Measurements from ENCODE around the gene XAB2. TPM values are rescaled to one million over a fixed set of nuclear protein-coding genes. Genes with fewer than 3 reads are reported as not detected.

Gene XAB2
- 47.0 and 47.8 TPM in 2 replicates for total RNA-seq
- long read RNA-seq, transcript XAB2-201 (19 exons, 2,667 nt): major isoform, 13 of 17 reads
- long read RNA-seq, partial matches to known transcripts: 4 of 17 reads
- long read RNA-seq, other reads (novel, unspliced or antisense): 0 of 17 reads

DNA sequence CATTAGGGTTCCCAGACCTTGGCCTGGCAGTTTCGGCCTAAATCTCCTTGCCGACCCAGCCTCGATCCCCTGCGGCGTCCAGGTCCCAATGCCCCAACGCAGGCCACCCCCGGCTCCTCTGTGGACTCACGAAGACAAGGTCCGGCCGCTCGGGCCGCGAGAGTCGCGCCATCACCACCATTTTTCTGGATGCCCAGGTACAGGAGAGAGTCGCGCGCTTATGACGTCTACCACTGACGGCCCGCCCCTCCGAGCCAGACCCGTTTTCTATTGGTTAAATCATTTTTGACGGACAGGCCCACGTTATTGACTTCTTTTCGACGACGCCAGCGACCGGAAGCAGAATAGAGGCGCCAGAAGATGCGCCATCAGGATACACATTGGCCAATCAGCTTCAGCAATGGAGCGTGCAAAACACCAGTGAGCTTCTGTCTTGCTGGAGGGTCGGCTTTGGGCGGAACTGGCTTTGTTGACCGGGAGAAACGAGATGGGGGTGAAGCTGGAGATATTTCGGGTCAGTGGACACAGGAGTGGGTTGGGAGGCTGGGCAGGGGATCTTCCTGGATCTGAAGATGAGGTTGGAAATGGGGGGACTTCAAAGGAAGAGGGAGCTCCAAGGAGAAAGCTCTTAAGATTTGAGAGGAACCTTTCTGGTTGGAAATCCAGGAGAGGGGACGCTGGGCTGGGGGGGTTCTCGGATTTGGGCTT, at the start of gene XAB2, which contains the start of gene PET100:
TSS of gene XAB2 (minus strand) at position 199 of the 708 bp plus-strand sequence. CDS start at position 181, 18 bp downstream.
TSS of gene PET100 (plus strand) at position 447 of the 708 bp plus-strand sequence. CDS start at position 488, 41 bp downstream.
- peak within 1 kb of the TSS; percentile 99 for H3K27ac Mint-ChIP-seq (ENCODE audit: unreplicated experiment)
- H3K9me3 Mint-ChIP-seq: no peaks in the 10 kb centered on the region
- peaks cover 27% of the 10 kb centered on the region for H3K4me1 Mint-ChIP-seq
- H3K36me3 Mint-ChIP-seq (ENCODE audit: low read depth): peaks cover 7% of the 10 kb centered on the region
- TF ChIP-seq, protein P1, sequence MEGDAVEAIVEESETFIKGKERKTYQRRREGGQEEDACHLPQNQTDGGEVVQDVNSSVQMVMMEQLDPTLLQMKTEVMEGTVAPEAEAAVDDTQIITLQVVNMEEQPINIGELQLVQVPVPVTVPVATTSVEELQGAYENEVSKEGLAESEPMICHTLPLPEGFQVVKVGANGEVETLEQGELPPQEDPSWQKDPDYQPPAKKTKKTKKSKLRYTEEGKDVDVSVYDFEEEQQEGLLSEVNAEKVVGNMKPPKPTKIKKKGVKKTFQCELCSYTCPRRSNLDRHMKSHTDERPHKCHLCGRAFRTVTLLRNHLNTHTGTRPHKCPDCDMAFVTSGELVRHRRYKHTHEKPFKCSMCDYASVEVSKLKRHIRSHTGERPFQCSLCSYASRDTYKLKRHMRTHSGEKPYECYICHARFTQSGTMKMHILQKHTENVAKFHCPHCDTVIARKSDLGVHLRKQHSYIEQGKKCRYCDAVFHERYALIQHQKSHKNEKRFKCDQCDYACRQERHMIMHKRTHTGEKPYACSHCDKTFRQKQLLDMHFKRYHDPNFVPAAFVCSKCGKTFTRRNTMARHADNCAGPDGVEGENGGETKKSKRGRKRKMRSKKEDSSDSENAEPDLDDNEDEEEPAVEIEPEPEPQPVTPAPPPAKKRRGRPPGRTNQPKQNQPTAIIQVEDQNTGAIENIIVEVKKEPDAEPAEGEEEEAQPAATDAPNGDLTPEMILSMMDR (conservative IDR thresholded peaks at IDR 0.05): no peak
- peaks cover 10% of the 10 kb centered on the region for H3K27me3 Mint-ChIP-seq (ENCODE audit: low read depth)
- peak within 1 kb of the TSS; percentile 99 for H3K4me3 Mint-ChIP-seq
- DNase-seq (ENCODE audit: low read depth, low spot score): peak; percentile 92

DNA sequence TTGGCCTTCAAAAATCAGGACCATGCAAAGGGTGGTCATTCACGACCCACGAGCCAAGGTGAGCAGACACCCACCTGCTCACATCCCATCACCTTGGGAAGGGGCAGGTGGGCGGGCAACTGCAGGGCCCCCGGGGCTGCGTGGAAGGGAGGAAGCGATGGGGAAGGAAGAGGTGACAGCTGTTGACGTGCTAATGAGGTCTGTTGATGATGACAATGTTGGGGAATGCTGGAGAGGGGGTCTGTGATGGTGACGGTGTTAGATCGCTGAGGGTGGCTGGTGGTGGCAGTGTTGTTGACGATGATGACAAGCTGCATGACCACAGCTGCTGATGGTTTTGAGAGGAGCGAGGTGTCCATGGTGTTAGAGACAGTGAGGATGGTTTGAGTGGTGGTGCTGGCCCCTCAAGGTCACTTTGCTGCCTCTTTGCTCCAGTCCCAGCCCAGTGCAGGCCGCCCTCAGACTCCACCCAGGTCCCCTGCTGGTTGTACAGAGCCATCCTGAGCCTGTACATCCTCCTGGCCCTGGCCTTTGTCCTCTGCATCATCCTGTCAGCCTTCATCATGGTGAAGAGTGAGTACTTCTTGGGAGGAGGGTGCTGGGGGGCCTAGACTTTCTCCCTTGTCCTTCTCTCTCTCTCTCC, 48.4 kb upstream of the XAB2 start:
- Mint-ChIP-seq H3K4me3 (peak overlapping the region; percentile 41), H3K27me3 (ENCODE audit: low read depth) (peaks cover 62% of the 10 kb centered on the region), H3K36me3 (ENCODE audit: low read depth) (no peaks in the 10 kb centered on the region), H3K4me1 (peaks cover 4% of the 10 kb centered on the region), H3K9me3 (peaks cover 3% of the 10 kb centered on the region), H3K27ac (ENCODE audit: unreplicated experiment) (no peak overlapping the region)
- no peak for DNase-seq (ENCODE audit: low read depth, low spot score)
- TF ChIP-seq, protein P1 (conservative IDR thresholded peaks at IDR 0.05): no peak

DNA sequence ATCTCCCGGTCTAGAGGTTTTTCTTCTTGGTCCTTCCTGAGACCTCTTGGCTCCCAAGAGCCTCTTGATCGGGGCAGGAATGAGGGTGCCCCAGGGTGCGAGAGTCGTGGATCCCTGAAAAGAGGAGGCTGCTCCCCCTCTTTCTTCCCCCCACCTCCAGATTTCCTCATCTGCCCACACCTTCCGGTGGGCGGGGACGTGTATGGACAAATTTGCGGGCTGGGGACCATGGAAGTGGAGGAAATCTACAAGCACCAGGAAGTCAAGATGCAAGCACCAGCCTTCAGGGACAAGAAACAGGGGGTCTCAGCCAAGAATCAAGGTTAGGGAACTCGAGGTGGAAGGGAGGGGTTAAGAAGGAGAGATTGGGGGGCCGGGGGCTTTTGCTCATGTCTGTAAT, 47.5 kb upstream of the XAB2 start, which contains the start of gene MCEMP1:
TSS of gene MCEMP1 (plus strand) at position 237 of the 400 bp plus-strand sequence. CDS start at position 268, 31 bp downstream.
- Mint-ChIP-seq H3K36me3 (ENCODE audit: low read depth) (no peaks in the 10 kb centered on the region), H3K27ac (ENCODE audit: unreplicated experiment) (no peak within 1 kb of the TSS), H3K9me3 (peaks cover 3% of the 10 kb centered on the region), H3K4me1 (peaks cover 3% of the 10 kb centered on the region), H3K4me3 (peak within 1 kb of the TSS; percentile 41), H3K27me3 (ENCODE audit: low read depth) (peaks cover 70% of the 10 kb centered on the region)
- no peak for DNase-seq (ENCODE audit: low read depth, low spot score)
- TF ChIP-seq, protein P1 (conservative IDR thresholded peaks at IDR 0.05): no peak

DNA sequence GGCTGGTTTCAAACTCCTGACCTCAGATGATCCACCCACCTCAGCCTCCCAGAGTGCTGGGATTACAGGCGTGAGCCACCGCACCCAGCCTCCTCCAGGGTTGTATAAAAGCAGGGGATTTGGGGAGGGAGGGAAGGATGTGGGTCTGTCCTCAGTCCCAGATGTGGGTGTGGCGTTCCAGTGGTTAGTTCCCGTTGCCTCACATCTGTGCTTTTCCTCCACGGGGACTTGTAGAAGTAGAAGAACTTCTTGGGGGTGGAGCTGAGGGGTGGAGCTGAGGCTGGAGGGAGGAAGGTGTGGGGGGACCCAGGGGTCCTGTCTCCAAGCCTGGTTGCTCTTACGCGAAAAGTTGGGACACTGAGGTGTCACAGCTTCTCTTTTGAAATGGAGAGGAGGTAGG, 47.0 kb upstream of the XAB2 start:
- TF ChIP-seq, protein P1 (conservative IDR thresholded peaks at IDR 0.05): no peak
- Mint-ChIP-seq H3K4me1 (no peaks in the 10 kb centered on the region), H3K27me3 (ENCODE audit: low read depth) (peaks cover 75% of the 10 kb centered on the region), H3K4me3 (no peak overlapping the region), H3K9me3 (peaks cover 3% of the 10 kb centered on the region), H3K27ac (ENCODE audit: unreplicated experiment) (no peak overlapping the region), H3K36me3 (ENCODE audit: low read depth) (no peaks in the 10 kb centered on the region)
- no peak for DNase-seq (ENCODE audit: low read depth, low spot score)

DNA sequence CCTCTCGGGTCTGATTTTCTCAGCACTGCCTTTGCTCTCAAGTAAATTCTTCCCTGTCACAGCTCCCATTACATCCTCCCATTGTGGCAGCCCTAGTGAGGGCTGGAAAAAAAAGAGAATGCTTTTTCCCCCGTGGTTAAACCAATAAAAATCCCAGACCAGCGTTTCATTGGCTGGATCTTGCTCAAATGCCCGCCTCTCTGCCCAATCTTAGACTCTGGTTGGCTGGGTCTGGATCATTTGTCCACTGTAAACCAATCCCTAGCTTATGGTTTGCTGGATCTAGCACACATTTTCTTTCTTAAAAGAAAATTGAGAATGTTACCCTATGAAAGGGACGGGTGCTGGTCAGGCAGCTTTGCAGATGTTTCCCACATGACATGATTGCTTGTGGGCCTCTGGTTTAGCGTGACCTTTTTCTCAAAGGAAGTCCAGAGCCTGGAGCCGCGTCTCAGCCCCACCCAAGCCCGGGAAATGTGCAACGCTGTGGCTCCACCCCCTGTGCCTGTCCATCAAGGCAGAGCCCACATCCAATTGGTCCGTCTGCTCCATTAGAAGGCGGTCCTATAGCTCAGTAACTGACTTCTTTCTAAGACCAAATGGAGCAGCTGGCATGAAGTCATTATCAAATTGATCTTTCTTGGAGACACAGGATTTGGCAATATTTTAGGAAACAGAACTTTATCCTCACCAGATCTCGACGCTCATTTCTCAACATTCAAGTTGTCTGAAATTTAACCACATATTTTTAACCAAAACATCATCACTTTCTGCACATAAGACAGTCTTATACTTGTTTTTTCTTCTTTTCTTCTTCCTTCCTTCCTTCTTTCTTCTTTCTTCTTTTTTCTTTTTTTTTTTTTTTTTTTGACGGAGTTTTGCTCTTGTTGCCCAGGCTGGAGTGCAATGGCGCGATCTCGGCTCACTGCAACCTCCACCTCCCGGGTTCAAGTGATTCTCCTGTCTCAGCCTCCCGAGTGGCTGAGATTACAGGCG, 45.0 kb upstream of the XAB2 start:
- peaks cover 87% of the 10 kb centered on the region for H3K27me3 Mint-ChIP-seq (ENCODE audit: low read depth)
- peak overlapping the region; percentile 17 for H3K4me3 Mint-ChIP-seq
- no peak overlapping the region for H3K27ac Mint-ChIP-seq (ENCODE audit: unreplicated experiment)
- TF ChIP-seq, protein P1 (conservative IDR thresholded peaks at IDR 0.05): no peak
- peak; percentile 50 for DNase-seq (ENCODE audit: low read depth, low spot score)
- H3K36me3 Mint-ChIP-seq (ENCODE audit: low read depth): no peaks in the 10 kb centered on the region
- no peaks in the 10 kb centered on the region for H3K4me1 Mint-ChIP-seq
- peaks cover 3% of the 10 kb centered on the region for H3K9me3 Mint-ChIP-seq

Measured in neural crest cell (in vitro differentiated cells).